SU-DHL-6 (cell line): Measurements from ENCODE around the gene CD244.
"Not testable (repeated sequence)": the region's sequence is repeated elsewhere in the genome, so short reads cannot be mapped to it uniquely, and the experiment has no call there.

Source experiments
- H2AFZ ChIP-seq: fragments of 200-600 bp; sonication (generic); 2 replicates; pipeline ENCODE4 v1.6.1; 2014; ENCODE audit warnings: low read depth, mild to moderate bottlenecking, moderate library complexity, mixed read lengths, antibody characterized with exemption, low read length; ENCODE audit not compliant: severe bottlenecking
- H3F3A ChIP-seq: fragments of 200-600 bp; shearing (Covaris generic); 2 replicates; pipeline ENCODE4 v1.6.0; 2016; ENCODE audit warnings: antibody characterized with exemption, mild to moderate bottlenecking; ENCODE audit not compliant: insufficient read depth
- H3K27ac ChIP-seq: fragments of 200-600 bp; sonication (generic); 2 replicates; pipeline ENCODE4 v1.5.1; 2016; ENCODE audit warnings: low read depth, mild to moderate bottlenecking, low read length, moderate library complexity, mixed read lengths
- H3K27me3 ChIP-seq: fragments of 200-600 bp; sonication (generic), shearing (Covaris generic); 2 replicates; pipeline ENCODE4 v1.6.0; 2014; ENCODE audit warnings: mild to moderate bottlenecking, low read length
- H3K36me3 ChIP-seq: fragments of 200-600 bp; sonication (generic); 2 replicates; pipeline ENCODE4 v1.6.1; 2014; ENCODE audit warnings: mild to moderate bottlenecking, low read length, mixed read lengths
- H3K4me2 ChIP-seq: fragments of 300-600, 200-600 bp; shearing (Covaris generic), sonication (generic); 2 replicates; pipeline ENCODE4 v1.6.0; 2014; ENCODE audit warnings: low read length, low read depth, mild to moderate bottlenecking; ENCODE audit not compliant: poor library complexity, severe bottlenecking
- H3K4me3 ChIP-seq: fragments of 200-600 bp; sonication (generic); 2 replicates; pipeline ENCODE4 v1.5.1; 2014; ENCODE audit warnings: antibody characterized with exemption, low read length, mild to moderate bottlenecking, mixed read lengths; ENCODE audit not compliant: insufficient read depth, poor library complexity, severe bottlenecking
- H3K79me2 ChIP-seq: fragments of 200-600 bp; sonication (generic); 2 replicates; pipeline ENCODE4 v1.6.1; 2014; ENCODE audit warnings: mild to moderate bottlenecking, low read length, moderate library complexity; ENCODE audit not compliant: insufficient read depth
- H3K9ac ChIP-seq: fragments of 200-600 bp; sonication (generic); 2 replicates; pipeline ENCODE4 v1.7.0; 2014; ENCODE audit warnings: mild to moderate bottlenecking, low read length
- H3K9me2 ChIP-seq: fragments of 200-600 bp; sonication (generic); replicated peaks from 2 replicates; pipeline ENCODE4 v1.6.1; 2014; ENCODE audit warnings: low read length; ENCODE audit not compliant: insufficient read depth
- H3K9me3 ChIP-seq: fragments of 200-600 bp; sonication (generic); 2 replicates; pipeline ENCODE4 v1.6.1; 2014; ENCODE audit warnings: low read length, mixed read lengths; ENCODE audit not compliant: insufficient read depth
- H4K20me1 ChIP-seq: fragments of 200-600 bp; sonication (generic); 2 replicates; pipeline ENCODE4 v1.6.1; 2014; ENCODE audit warnings: low read depth, mild to moderate bottlenecking, antibody characterized with exemption, low read length, moderate library complexity, mixed read lengths
- EZH2phosphoT487 ChIP-seq: fragments of 200-600 bp; sonication (generic), shearing (Covaris generic); conservative IDR thresholded peaks from 2 replicates; pipeline ENCODE4 v1.6.1; 2018; ENCODE audit warnings: mild to moderate bottlenecking, antibody characterized with exemption, low read length, moderate library complexity, mixed read lengths
- TF ChIP-seq, protein P1 (sequence below): fragments of 200-600 bp; sonication (generic); IDR thresholded peaks from one replicate; pipeline ENCODE4 v1.5.1; 2017; ENCODE audit warnings: antibody characterized with exemption, mild to moderate bottlenecking, low read length, moderate library complexity; ENCODE audit not compliant: insufficient read depth, poor library complexity, severe bottlenecking

Gene CD244

GRCh38 chr1:160789702-160790611, 72.7 kb downstream of the CD244 start:
- H3K4me2 ChIP-seq = peak overlapping the region; percentile 28
- H3F3A ChIP-seq = peaks cover 4% of the 10 kb centered on the region; the same call in 1 of the 2 replicates
- no peaks in the 10 kb centered on the region for H3K27me3 ChIP-seq
- TF ChIP-seq, protein P1, sequence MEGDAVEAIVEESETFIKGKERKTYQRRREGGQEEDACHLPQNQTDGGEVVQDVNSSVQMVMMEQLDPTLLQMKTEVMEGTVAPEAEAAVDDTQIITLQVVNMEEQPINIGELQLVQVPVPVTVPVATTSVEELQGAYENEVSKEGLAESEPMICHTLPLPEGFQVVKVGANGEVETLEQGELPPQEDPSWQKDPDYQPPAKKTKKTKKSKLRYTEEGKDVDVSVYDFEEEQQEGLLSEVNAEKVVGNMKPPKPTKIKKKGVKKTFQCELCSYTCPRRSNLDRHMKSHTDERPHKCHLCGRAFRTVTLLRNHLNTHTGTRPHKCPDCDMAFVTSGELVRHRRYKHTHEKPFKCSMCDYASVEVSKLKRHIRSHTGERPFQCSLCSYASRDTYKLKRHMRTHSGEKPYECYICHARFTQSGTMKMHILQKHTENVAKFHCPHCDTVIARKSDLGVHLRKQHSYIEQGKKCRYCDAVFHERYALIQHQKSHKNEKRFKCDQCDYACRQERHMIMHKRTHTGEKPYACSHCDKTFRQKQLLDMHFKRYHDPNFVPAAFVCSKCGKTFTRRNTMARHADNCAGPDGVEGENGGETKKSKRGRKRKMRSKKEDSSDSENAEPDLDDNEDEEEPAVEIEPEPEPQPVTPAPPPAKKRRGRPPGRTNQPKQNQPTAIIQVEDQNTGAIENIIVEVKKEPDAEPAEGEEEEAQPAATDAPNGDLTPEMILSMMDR = no peak
- no peak for TF ChIP-seq EZH2phosphoT487
- peak overlapping the region; percentile 64 for H2AFZ ChIP-seq
- H3K9me2 ChIP-seq = no peaks in the 10 kb centered on the region
- peak overlapping the region; percentile 27 for H3K27ac ChIP-seq
- no peak overlapping the region; the same call in 1 of the 2 replicates for H3K9ac ChIP-seq
- H4K20me1 ChIP-seq = no peaks in the 10 kb centered on the region
- no peak overlapping the region for H3K4me3 ChIP-seq
- no peaks in the 10 kb centered on the region for H3K36me3 ChIP-seq
- H3K79me2 ChIP-seq = no peaks in the 10 kb centered on the region
- H3K9me3 ChIP-seq = no peaks in the 10 kb centered on the region

GRCh38 chr1:160789051-160789701, 73.5 kb downstream of the CD244 start:
- Histone ChIP-seq H3K9ac (no peak overlapping the region), H3F3A (peaks cover 4% of the 10 kb centered on the region; the same call in 1 of the 2 replicates), H3K27ac (no peak overlapping the region; the same call in 1 of the 2 replicates), H3K9me3 (no peaks in the 10 kb centered on the region), H2AFZ (peak overlapping the region; percentile 64), H3K27me3 (no peaks in the 10 kb centered on the region), H4K20me1 (no peaks in the 10 kb centered on the region), H3K4me3 (no peak overlapping the region), H3K79me2 (no peaks in the 10 kb centered on the region), H3K9me2 (no peaks in the 10 kb centered on the region), H3K36me3 (no peaks in the 10 kb centered on the region), H3K4me2 (peak overlapping the region; percentile 28)
- no peak for TF ChIP-seq EZH2phosphoT487
- TF ChIP-seq, protein P1 = no peak

DNA sequence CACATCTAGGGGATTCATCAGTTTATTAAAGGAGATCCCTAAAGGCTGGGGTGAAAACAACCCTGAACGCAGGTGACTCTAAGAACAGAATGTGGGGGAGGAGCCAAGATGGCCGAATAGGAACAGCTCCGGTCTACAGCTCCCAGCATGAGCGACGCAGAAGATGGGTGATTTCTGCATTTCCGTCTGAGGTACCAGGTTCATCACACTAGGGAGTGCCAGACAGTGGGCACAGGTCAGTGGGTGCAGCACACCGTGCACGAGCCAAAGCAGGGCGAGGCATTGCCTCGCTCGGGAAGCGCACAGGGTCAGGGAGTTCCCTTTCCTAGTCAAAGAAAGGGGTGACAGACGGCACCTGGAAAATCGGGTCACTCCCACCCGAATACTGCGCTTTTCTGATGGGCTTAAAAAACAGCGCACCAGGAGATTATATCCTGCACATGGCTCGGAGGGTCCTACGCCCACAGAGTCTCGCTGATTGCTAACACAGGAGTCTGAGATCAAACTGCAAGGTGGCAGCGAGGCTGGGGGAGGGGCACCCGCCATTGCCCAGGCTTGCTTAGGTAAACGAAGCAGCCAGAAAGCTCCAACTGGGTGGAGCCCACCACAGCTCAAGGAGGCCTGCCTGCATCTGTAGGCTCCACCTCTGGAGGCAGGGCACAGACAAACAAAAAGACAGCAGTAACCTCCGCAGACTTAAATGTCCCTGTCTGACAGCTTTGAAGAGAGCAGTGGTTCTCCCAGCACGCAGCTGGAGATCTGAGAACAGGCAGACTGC, 79.5 kb downstream of the CD244 start:
- H3K27ac ChIP-seq, H3K36me3 ChIP-seq, H2AFZ ChIP-seq, H3K79me2 ChIP-seq, H3K9me3 ChIP-seq, H3K9me2 ChIP-seq, H3K9ac ChIP-seq, H3K27me3 ChIP-seq, H3K4me2 ChIP-seq, H4K20me1 ChIP-seq, H3K4me3 ChIP-seq, H3F3A ChIP-seq: not testable (repeated sequence)
